Measurements from ENCODE around the gene CCNB1IP1. TPM values are rescaled to one million over a fixed set of nuclear protein-coding genes. Genes with fewer than 3 reads are reported as not detected.

Gene CCNB1IP1
- total and polyA plus RNA-seq, 2 of the 4 experiments (the other 2 are of a cell fraction): 27.5 to 34.6 TPM

DNA sequence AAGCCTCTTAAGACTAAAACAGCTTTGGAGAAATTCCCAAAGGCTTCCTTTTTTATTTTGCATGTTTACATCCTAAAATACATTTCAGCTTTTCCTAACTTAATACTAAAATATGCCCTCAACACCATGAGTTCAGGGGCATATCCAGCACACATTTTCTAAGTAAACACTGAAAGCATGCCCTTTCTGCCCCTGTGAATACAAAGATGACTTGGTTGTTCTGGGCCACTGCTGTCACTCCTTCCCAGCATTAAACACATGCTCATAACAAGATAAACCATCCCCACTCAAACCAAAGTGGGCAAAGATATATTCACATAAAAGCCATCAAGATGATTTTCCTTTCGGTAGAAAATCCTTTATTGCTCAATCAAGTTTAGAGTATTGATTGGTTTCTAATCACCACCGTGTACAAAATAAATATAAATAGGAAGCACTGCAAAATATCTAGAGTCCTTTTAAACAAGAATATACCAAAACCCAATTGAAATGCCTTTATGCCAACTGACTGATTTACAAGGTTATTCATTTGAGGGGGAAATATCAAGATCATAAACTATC is 1.9 kb downstream of the CCNB1IP1 start:
- H3K4me2 ChIP-seq (ENCODE audit: low read depth, low read length): no peak overlapping the region
- no peak for TF ChIP-seq POLR2A (IDR thresholded peaks at IDR 0.05; ENCODE audit: low read depth, low read length)
- TF ChIP-seq MXI1 (IDR thresholded peaks at IDR 0.05; ENCODE audit: borderline replicate concordance, low read depth, low read length): no peak
- no peak for TF ChIP-seq SMC3 (IDR thresholded peaks at IDR 0.05; ENCODE audit: low read depth, low read length)
- peak; percentile 42; the same call in 1 of the 2 replicates for TF ChIP-seq CEBPB (IDR thresholded peaks at IDR 0.05; ENCODE audit: low read depth, low read length)
- TF ChIP-seq RAD21 (IDR thresholded peaks at IDR 0.05; ENCODE audit: low read length): no peak
- TF ChIP-seq MAFK (IDR thresholded peaks at IDR 0.05; ENCODE audit: low read depth, low read length): no peak
- TF ChIP-seq, protein P1, sequence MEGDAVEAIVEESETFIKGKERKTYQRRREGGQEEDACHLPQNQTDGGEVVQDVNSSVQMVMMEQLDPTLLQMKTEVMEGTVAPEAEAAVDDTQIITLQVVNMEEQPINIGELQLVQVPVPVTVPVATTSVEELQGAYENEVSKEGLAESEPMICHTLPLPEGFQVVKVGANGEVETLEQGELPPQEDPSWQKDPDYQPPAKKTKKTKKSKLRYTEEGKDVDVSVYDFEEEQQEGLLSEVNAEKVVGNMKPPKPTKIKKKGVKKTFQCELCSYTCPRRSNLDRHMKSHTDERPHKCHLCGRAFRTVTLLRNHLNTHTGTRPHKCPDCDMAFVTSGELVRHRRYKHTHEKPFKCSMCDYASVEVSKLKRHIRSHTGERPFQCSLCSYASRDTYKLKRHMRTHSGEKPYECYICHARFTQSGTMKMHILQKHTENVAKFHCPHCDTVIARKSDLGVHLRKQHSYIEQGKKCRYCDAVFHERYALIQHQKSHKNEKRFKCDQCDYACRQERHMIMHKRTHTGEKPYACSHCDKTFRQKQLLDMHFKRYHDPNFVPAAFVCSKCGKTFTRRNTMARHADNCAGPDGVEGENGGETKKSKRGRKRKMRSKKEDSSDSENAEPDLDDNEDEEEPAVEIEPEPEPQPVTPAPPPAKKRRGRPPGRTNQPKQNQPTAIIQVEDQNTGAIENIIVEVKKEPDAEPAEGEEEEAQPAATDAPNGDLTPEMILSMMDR (conservative IDR thresholded peaks at IDR 0.05; ENCODE audit: low read depth, low read length): no peak
- H4K91ac ChIP-seq (ENCODE audit: insufficient read depth, low read depth, low read length): no peak overlapping the region
- no peaks in the 10 kb centered on the region for H3K9me1 ChIP-seq (ENCODE audit: insufficient read depth, low read length)
- in situ Hi-C loops (cut with MboI; ENCODE audit: low sequenced_read_pairs): loop anchor here (25.0 kb wide), 2 partner anchors 656 to 756 kb away; partner anchors contain the start of genes METTL17, SLC39A2 and ZNF219
- no peaks in the 10 kb centered on the region for H3K27me3 ChIP-seq (ENCODE audit: control insufficient read depth, insufficient read depth, low read length)
- no peak overlapping the region for H3K9ac ChIP-seq (ENCODE audit: low read depth, low read length)
- H2AK9ac ChIP-seq (replicated peaks; ENCODE audit: low read depth, low read length, poor library complexity): no peak overlapping the region
- dilution Hi-C loops (cut with HindIII; ENCODE audit: low sequenced_read_pairs, unreplicated experiment): no loop called here
- no peak overlapping the region for H2AFZ ChIP-seq (replicated peaks; ENCODE audit: low read length, poor library complexity)
- H3K9me3 ChIP-seq (ENCODE audit: control insufficient read depth, insufficient read depth, low read length): no peaks in the 10 kb centered on the region
- H4K8ac ChIP-seq (ENCODE audit: low read depth in 2 of 2, low read length in 2 of 2): no peak overlapping the region
- ChIA-PET CTCF (no interaction called here), POLR2A (ENCODE audit: unreplicated experiment) (no interaction called here)
- no peak for ATAC-seq (ENCODE audit: low read depth)
- no peak overlapping the region for H3K27ac ChIP-seq (ENCODE audit: insufficient read depth, low read length)
- H2BK15ac ChIP-seq (ENCODE audit: low read depth, low read length): no peak overlapping the region
- no peak overlapping the region for H4K5ac ChIP-seq (ENCODE audit: low read depth, low read length)
- peaks cover 4% of the 10 kb centered on the region; the same call in 1 of the 2 replicates for H3K36me3 ChIP-seq (ENCODE audit: control insufficient read depth, insufficient read depth, low read length)
- H3K4me1 ChIP-seq (ENCODE audit: control insufficient read depth, insufficient read depth, low read length): no peaks in the 10 kb centered on the region
- no peak overlapping the region for H3K4ac ChIP-seq (ENCODE audit: low read depth, low read length)
- H3K79me1 ChIP-seq (ENCODE audit: low read depth in 1 of 2, low read length in 2 of 2): peaks cover 4 to 18% of the 10 kb centered on the region in 2 experiments; a peak in 3 of 4 replicates
- no peak overlapping the region for H2BK20ac ChIP-seq (ENCODE audit: low read depth, low read length)
- no peak overlapping the region for H2AK5ac ChIP-seq (ENCODE audit: low read depth, low read length)
- no peaks in the 10 kb centered on the region for H4K20me1 ChIP-seq (ENCODE audit: insufficient read depth, low read length)
- H2BK120ac ChIP-seq (ENCODE audit: low read depth, low read length): no peak overlapping the region
- no peak overlapping the region for H2BK5ac ChIP-seq (ENCODE audit: low read depth, low read length, poor library complexity, severe bottlenecking)
- BruUV-seq (replicated peaks): no TSS peak
- H3K23ac ChIP-seq (ENCODE audit: low read depth, low read length): no peak overlapping the region
- no peak for DNase-seq
- no peak overlapping the region for H3K4me3 ChIP-seq (ENCODE audit: insufficient read depth, low read depth, low read length)
- WGBS, 2 experiments (ENCODE audit: extremely low coverage in 2 of 2, insufficient read length in 1 of 2): no CpG with 5 or more reads among the region's 2 CpGs
- intact Hi-C loops (cut with micrococcal nuclease): no loop called here
- H3K14ac ChIP-seq (replicated peaks; ENCODE audit: low read depth, low read length): no peak overlapping the region
- H3K18ac ChIP-seq (ENCODE audit: low read depth, low read length): no peak overlapping the region
- no peak overlapping the region for H3K56ac ChIP-seq (ENCODE audit: extremely low read depth, insufficient read depth, low read length)

Measured in IMR-90 (cell line).